Upper lobe of left lung (tissue), 4 donors: ENCODE data around the gene TAB3.

Source experiments
- CTCF ChIP-seq, 6 experiments: fragments of 450-650 bp in 4 of 6; fragments of 200-600 bp in 2 of 6; sonication (generic) in 2 of 6; IDR thresholded peaks; one replicate each; pipeline ENCODE4 v1.5.1; 2016 to 2019; ENCODE audit warnings: antibody characterized with exemption in 6 of 6
- EP300 ChIP-seq, 4 donors: sonication (generic); formaldehyde crosslinking; IDR thresholded peaks; one replicate each; pipeline ENCODE4 v1.5.1; 2017; ENCODE audit warnings: antibody characterized with exemption in 4 of 4, control low read depth in 2 of 4
- POLR2A ChIP-seq, 4 donors: fragments of 450-650 bp; IDR thresholded peaks; one replicate each; pipeline ENCODE4 v1.5.1; 2016 to 2017; ENCODE audit warnings: antibody characterized with exemption in 4 of 4, mild to moderate bottlenecking in 2 of 4

GRCh38 chrX:30900227-30900626 is 11.2 kb upstream of the TAB3 start:
- TF ChIP-seq EP300 (IDR thresholded peaks at IDR 0.05) (no peak), CTCF (IDR thresholded peaks at IDR 0.05) (no peak), POLR2A (IDR thresholded peaks at IDR 0.05) (no peak)
